H1 (cell line): Measurements from ENCODE around the gene PLPPR4.

Source experiments
- PHF8 ChIP-seq: fragments of 200-600 bp; sonication (generic); conservative IDR thresholded peaks from 2 replicates; pipeline ENCODE4 v1.7.1; 2012; ENCODE audit warnings: low read depth, mild to moderate bottlenecking, inconsistent platforms, low read length, moderate library complexity
- TF ChIP-seq, protein P1 (sequence below), 3 experiments: IDR thresholded peaks; 1 replicate in 2 of 3; 2 replicates in 1 of 3; pipeline versions ENCODE4 v1.5.1 to v1.6.1; 2011; ENCODE audit warnings: low read length in 3 of 3, mild to moderate bottlenecking in 3 of 3, inconsistent platforms in 2 of 3, low read depth in 1 of 3, moderate library complexity in 1 of 3; ENCODE audit not compliant: insufficient read depth in 1 of 3; ENCODE audit errors: control extremely low read depth in 1 of 3

DNA sequence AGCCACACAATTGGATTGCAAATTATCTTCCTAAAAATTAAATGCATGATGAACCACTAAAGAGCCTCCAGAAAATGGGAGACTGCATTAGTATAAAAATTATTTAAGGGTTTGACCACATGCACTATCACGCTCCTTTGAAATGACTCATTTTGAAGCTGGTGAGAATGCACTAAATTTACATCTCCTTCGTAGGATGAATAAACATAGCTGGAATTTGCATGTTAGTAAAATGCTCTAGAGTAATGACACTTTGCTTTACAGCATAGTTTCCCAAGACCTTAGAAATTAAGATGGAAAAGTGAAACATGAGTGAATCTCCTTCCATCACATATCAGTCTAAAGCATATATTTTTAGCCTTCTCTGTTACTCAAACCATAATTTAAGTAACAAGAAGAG is 2.4 kb downstream of the PLPPR4 start:
- TF ChIP-seq, protein P1, sequence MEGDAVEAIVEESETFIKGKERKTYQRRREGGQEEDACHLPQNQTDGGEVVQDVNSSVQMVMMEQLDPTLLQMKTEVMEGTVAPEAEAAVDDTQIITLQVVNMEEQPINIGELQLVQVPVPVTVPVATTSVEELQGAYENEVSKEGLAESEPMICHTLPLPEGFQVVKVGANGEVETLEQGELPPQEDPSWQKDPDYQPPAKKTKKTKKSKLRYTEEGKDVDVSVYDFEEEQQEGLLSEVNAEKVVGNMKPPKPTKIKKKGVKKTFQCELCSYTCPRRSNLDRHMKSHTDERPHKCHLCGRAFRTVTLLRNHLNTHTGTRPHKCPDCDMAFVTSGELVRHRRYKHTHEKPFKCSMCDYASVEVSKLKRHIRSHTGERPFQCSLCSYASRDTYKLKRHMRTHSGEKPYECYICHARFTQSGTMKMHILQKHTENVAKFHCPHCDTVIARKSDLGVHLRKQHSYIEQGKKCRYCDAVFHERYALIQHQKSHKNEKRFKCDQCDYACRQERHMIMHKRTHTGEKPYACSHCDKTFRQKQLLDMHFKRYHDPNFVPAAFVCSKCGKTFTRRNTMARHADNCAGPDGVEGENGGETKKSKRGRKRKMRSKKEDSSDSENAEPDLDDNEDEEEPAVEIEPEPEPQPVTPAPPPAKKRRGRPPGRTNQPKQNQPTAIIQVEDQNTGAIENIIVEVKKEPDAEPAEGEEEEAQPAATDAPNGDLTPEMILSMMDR (IDR thresholded peaks at IDR 0.05; ENCODE audit: control extremely low read depth in 1 of 3, insufficient read depth in 1 of 3, low read depth in 1 of 3, low read length in 3 of 3) = no peak
- TF ChIP-seq PHF8 = no peak
